ENCODE data around the gene ZNF189. TPM values are rescaled to one million over a fixed set of nuclear protein-coding genes. Genes with fewer than 3 reads are reported as not detected.

ZNF189 gene
- total and polyA plus RNA-seq, 2 donors (not counting 3 experiments of a cell fraction or from before 2014, with no cell fraction given), result 3.3 to 14.6 TPM

DNA sequence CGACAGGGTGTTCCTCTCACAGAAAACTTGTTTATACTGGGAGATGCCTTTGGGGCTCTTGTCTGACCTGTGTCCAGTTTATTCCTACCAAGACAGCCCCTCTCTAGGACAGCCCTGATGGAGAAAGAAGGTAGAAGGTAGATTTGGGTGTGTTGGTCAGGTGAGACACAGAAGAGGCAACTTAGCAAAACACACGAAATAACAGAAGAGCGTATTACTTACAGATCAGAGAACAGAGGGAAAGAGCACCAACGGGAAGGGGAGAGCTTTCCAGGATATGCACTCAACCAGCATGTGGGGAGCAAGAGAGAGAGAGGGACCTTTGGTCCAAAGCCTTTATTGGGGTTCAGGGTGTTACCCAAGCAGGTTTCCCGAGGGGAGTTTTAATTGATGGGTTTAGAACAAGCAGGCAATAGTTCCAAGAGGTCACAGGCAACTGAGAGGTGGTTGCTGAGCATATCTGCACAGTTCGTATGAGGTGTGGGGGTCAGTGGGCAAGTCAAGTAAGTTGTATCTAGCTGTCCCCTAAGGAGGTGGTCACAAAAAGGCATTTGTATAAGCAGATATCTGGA lies 45.7 kb upstream of the ZNF189 start:
- TF ChIP-seq GATA2 (IDR thresholded peaks at IDR 0.05; ENCODE audit: insufficient read depth, insufficient read length, low read depth, low read length), result no peak
- Histone ChIP-seq H4K20me1 (replicated peaks; ENCODE audit: control insufficient read depth, extremely low read depth, insufficient read depth, low read length) (no peaks in the 10 kb centered on the region), H3K9ac (replicated peaks; ENCODE audit: extremely low read depth, insufficient read depth, low read length) (no peak overlapping the region), H3K4me2 (ENCODE audit: insufficient read depth, low read length) (no peak overlapping the region), H3K4me1 (ENCODE audit: control insufficient read depth, extremely low read depth, insufficient read depth, low read length) (no peaks in the 10 kb centered on the region), H2AFZ (ENCODE audit: low read depth, low read length) (no peak overlapping the region), H3K36me3 (ENCODE audit: control insufficient read depth in 2 of 2, extremely low read depth in 1 of 2, insufficient read depth in 2 of 2, low read length in 2 of 2) (no peaks in the 10 kb centered on the region), H3K9me1 (replicated peaks; ENCODE audit: control insufficient read depth, extremely low read depth, insufficient read depth, low read length) (no peaks in the 10 kb centered on the region), H3K27ac (ENCODE audit: insufficient read depth, low read depth, low read length) (no peak overlapping the region), H3K27me3 (ENCODE audit: control insufficient read depth in 2 of 2, insufficient read depth in 2 of 2, low read length in 2 of 2) (no peaks in the 10 kb centered on the region), H3K4me3 (replicated peaks in 1 of 3; ENCODE audit: insufficient read depth in 1 of 3, low read depth in 1 of 3, low read length in 3 of 3) (no peak overlapping the region), H3K9me3 (replicated peaks; ENCODE audit: control insufficient read depth, insufficient read depth, low read length) (no peaks in the 10 kb centered on the region), H3K79me2 (ENCODE audit: control insufficient read depth, insufficient read depth, low read length) (no peaks in the 10 kb centered on the region)
- CTCF ChIA-PET, result interaction anchor here (1.1 kb wide), 1 partner anchor 41 kb away, joined by 3 read pairs; no protein-coding TSS in a partner anchor
- DNase-seq (ENCODE audit: low read depth, low spot score) (no peak), FAIRE-seq (no peak)
- dilution Hi-C loops (cut with MboI; ENCODE audit: extremely low pct_ligation_motif_present, low sequenced_read_pairs) (no loop called here), intact Hi-C loops (cut with micrococcal nuclease) (no loop called here)
- POLR2A ChIA-PET, result no interaction called here
- no TSS peak for BruUV-seq (replicated peaks)

GRCh38 chr9:101353683-101354082 lies 45.0 kb upstream of the ZNF189 start:
- Histone ChIP-seq H3K4me2 (ENCODE audit: insufficient read depth, low read length) (no peak overlapping the region), H2AFZ (ENCODE audit: low read depth, low read length) (no peak overlapping the region), H3K79me2 (ENCODE audit: control insufficient read depth, insufficient read depth, low read length) (no peaks in the 10 kb centered on the region), H3K4me1 (ENCODE audit: control insufficient read depth, extremely low read depth, insufficient read depth, low read length) (no peaks in the 10 kb centered on the region), H3K9me3 (replicated peaks; ENCODE audit: control insufficient read depth, insufficient read depth, low read length) (no peaks in the 10 kb centered on the region), H3K9me1 (replicated peaks; ENCODE audit: control insufficient read depth, extremely low read depth, insufficient read depth, low read length) (no peaks in the 10 kb centered on the region), H4K20me1 (replicated peaks; ENCODE audit: control insufficient read depth, extremely low read depth, insufficient read depth, low read length) (no peaks in the 10 kb centered on the region), H3K4me3 (replicated peaks in 1 of 3; ENCODE audit: insufficient read depth in 1 of 3, low read depth in 1 of 3, low read length in 3 of 3) (no peak overlapping the region), H3K27ac (ENCODE audit: insufficient read depth, low read depth, low read length) (no peak overlapping the region), H3K36me3 (ENCODE audit: control insufficient read depth in 2 of 2, extremely low read depth in 1 of 2, insufficient read depth in 2 of 2, low read length in 2 of 2) (no peaks in the 10 kb centered on the region), H3K9ac (replicated peaks; ENCODE audit: extremely low read depth, insufficient read depth, low read length) (no peak overlapping the region), H3K27me3 (ENCODE audit: control insufficient read depth in 2 of 2, insufficient read depth in 2 of 2, low read length in 2 of 2) (no peaks in the 10 kb centered on the region)
- no peak for DNase-seq (ENCODE audit: low read depth, low spot score)
- dilution Hi-C loops (cut with MboI; ENCODE audit: extremely low pct_ligation_motif_present, low sequenced_read_pairs) (no loop called here), intact Hi-C loops (cut with micrococcal nuclease) (no loop called here)
- ChIA-PET POLR2A (no interaction called here), CTCF (no interaction called here)
- no peak for FAIRE-seq
- BruUV-seq (replicated peaks), result no TSS peak
- TF ChIP-seq POLR2A (IDR thresholded peaks at IDR 0.05; ENCODE audit: low read depth, low read length) (no peak), FOS (IDR thresholded peaks at IDR 0.05; ENCODE audit: borderline replicate concordance, insufficient read depth, low read length) (no peak), CTCF (IDR thresholded peaks at IDR 0.05; ENCODE audit: extremely low read depth in 1 of 2, insufficient read depth in 1 of 2, low read depth in 1 of 2, low read length in 2 of 2) (no peak), MYC (IDR thresholded peaks at IDR 0.05; ENCODE audit: low read depth, low read length) (no peak), GATA2 (IDR thresholded peaks at IDR 0.05; ENCODE audit: insufficient read depth, insufficient read length, low read depth, low read length) (no peak), JUN (IDR thresholded peaks at IDR 0.05; ENCODE audit: borderline replicate concordance, insufficient read depth, insufficient read length, low read depth) (no peak), EZH2 (IDR thresholded peaks at IDR 0.05; ENCODE audit: borderline replicate concordance, low read depth, low read length, severe bottlenecking) (no peak), POLR2AphosphoS5 (IDR thresholded peaks at IDR 0.05; ENCODE audit: insufficient read depth, low read depth, low read length) (no peak), MAX (IDR thresholded peaks at IDR 0.05; ENCODE audit: insufficient read depth, insufficient read length) (no peak)

Data from endothelial cell of umbilical vein (primary cell).